Adipocyte (in vitro differentiated cells): ENCODE data around the gene ADAM33.

ENCODE experiments used
- DNase-seq: peaks from one replicate; pipeline ENCODE4 v3.0.0-alpha.2; 2015; ENCODE audit warnings: low read depth
- H3K27me3 ChIP-seq: replicated peaks from 2 replicates; pipeline ENCODE4 v1.7.0; 2013; ENCODE audit warnings: mild to moderate bottlenecking, low read length, moderate library complexity; ENCODE audit not compliant: control insufficient read depth, insufficient read depth
- H3K36me3 ChIP-seq: 2 replicates; pipeline ENCODE4 v1.7.0; 2013; ENCODE audit warnings: low read length, mild to moderate bottlenecking, moderate library complexity; ENCODE audit not compliant: control insufficient read depth, insufficient read depth, severe bottlenecking
- H3K4me1 ChIP-seq: 2 replicates; pipeline ENCODE4 v1.7.0; 2013; ENCODE audit warnings: mild to moderate bottlenecking, low read length, moderate library complexity; ENCODE audit not compliant: control insufficient read depth, insufficient read depth
- H3K4me3 ChIP-seq: 2 replicates; pipeline ENCODE4 v1.7.0; 2013; ENCODE audit warnings: mild to moderate bottlenecking, low read length, moderate library complexity
- H3K9ac ChIP-seq: 2 replicates; pipeline ENCODE4 v1.7.0; 2013; ENCODE audit warnings: mild to moderate bottlenecking, low read length, moderate library complexity
- H3K9me3 ChIP-seq: 2 replicates; pipeline ENCODE4 v1.7.0; 2013; ENCODE audit warnings: mild to moderate bottlenecking, low read length, moderate library complexity; ENCODE audit not compliant: control insufficient read depth

The ADAM33 gene

DNA sequence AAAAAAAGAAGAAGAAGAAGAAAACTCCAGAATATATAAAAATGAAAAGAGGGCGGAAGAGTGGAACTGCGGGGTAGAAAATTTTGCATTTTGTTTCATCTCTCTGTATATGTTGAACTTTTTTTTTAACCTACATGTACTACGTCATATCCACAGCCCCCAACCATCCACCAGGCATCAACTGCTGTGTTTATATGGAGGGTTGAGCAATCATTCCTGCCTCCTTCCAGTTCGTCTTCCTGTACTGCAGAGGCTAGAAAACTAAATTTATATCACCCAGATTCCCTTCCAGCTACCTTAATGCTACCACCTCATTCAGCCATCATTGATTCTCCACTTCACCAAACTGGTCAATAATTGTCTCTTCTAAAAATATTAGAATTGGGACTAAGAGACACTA is 40.1 kb upstream of the ADAM33 start:
- Histone ChIP-seq H3K4me3 (no peak overlapping the region), H3K36me3 (no peaks in the 10 kb centered on the region), H3K9ac (no peak overlapping the region), H3K4me1 (no peaks in the 10 kb centered on the region), H3K27me3 (peaks cover 18% of the 10 kb centered on the region), H3K9me3 (no peaks in the 10 kb centered on the region)
- DNase-seq = no peak

DNA sequence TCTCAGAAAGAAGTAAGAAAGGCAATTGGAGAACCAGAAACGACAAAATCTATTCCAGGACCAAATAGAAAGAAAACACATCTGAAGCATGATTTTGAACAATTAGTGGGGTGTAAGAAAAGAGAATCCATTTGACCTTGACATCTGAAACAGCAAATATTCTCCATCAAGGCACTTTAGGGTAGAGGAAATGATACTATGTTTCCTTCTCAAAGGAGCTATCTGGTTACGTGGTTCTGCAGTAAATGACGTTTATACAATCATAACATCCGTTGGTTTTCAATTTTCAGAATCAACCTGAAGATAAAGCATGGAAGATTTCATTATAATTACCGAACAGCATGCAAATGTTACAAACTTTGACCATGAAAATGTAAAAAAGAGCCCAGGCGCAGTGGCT is 38.8 kb upstream of the ADAM33 start:
- no peaks in the 10 kb centered on the region for H3K4me1 ChIP-seq
- H3K9ac ChIP-seq = no peak overlapping the region
- no peak overlapping the region for H3K4me3 ChIP-seq
- no peak for DNase-seq
- no peaks in the 10 kb centered on the region for H3K36me3 ChIP-seq
- H3K27me3 ChIP-seq = peaks cover 18% of the 10 kb centered on the region
- no peaks in the 10 kb centered on the region for H3K9me3 ChIP-seq

- Histone ChIP-seq H3K9me3 (no peaks in the 10 kb centered on the region), H3K4me1 (no peaks in the 10 kb centered on the region), H3K9ac (no peak overlapping the region), H3K27me3 (peaks cover 18% of the 10 kb centered on the region), H3K4me3 (no peak overlapping the region), H3K36me3 (no peaks in the 10 kb centered on the region)
- DNase-seq = no peak
Observed at GRCh38 chr20:3720068-3720467, 38.3 kb upstream of the ADAM33 start.

DNA sequence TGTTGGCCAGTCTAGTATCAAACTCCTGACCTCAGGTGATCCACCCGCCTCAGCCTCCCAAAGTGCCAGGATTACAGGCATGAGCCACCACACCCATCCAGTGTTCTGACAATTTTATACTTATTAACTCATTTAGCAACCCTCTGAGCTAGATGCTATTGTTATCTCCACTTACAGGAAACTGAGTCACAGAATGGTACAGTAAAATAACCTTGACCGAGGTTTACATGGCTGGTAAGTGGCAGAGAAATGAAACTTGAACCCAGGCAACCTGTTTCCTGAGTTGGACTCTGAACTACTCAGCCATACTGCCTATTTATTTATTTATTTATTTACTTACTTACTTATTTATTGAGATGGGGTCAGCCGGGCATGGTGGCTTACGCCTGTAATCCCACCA is 37.2 kb upstream of the ADAM33 start:
- Histone ChIP-seq H3K9me3 (no peaks in the 10 kb centered on the region), H3K9ac (no peak overlapping the region), H3K4me3 (no peak overlapping the region), H3K36me3 (no peaks in the 10 kb centered on the region), H3K4me1 (no peaks in the 10 kb centered on the region), H3K27me3 (peaks cover 18% of the 10 kb centered on the region)
- DNase-seq = no peak

GRCh38 chr20:3716195-3716834 is 34.5 kb upstream of the ADAM33 start:
- Histone ChIP-seq H3K4me1 (peaks cover 1% of the 10 kb centered on the region), H3K9me3 (no peaks in the 10 kb centered on the region), H3K9ac (no peak overlapping the region), H3K27me3 (peaks cover 18% of the 10 kb centered on the region), H3K36me3 (no peaks in the 10 kb centered on the region), H3K4me3 (no peak overlapping the region)
- peak; percentile 73 for DNase-seq

- no peak overlapping the region for H3K9ac ChIP-seq
- no peak for DNase-seq
- H3K4me3 ChIP-seq = no peak overlapping the region
- peaks cover 17% of the 10 kb centered on the region for H3K4me1 ChIP-seq
- no peaks in the 10 kb centered on the region for H3K36me3 ChIP-seq
- peaks cover 5% of the 10 kb centered on the region for H3K27me3 ChIP-seq
- H3K9me3 ChIP-seq = no peaks in the 10 kb centered on the region
Observed at GRCh38 chr20:3714092-3714491, 32.3 kb upstream of the ADAM33 start.

- H3K36me3 ChIP-seq = no peaks in the 10 kb centered on the region
- H3K9me3 ChIP-seq = no peaks in the 10 kb centered on the region
- no peak for DNase-seq
- H3K4me1 ChIP-seq = peaks cover 17% of the 10 kb centered on the region
- H3K27me3 ChIP-seq = no peaks in the 10 kb centered on the region
- H3K4me3 ChIP-seq = no peak within 1 kb of the TSS
- H3K9ac ChIP-seq = peak within 1 kb of the TSS; percentile 25
Observed at GRCh38 chr20:3712279-3712873, 30.6 kb upstream of the ADAM33 start, which contains the start of gene SIGLEC1. SIGLEC1 (minus strand) TSS chr20:3712600; CDS start chr20:3707128, 5,472 bp downstream.

GRCh38 chr20:3711484-3711941 is 29.7 kb upstream of the ADAM33 start:
- Histone ChIP-seq H3K4me1 (peaks cover 23% of the 10 kb centered on the region), H3K36me3 (no peaks in the 10 kb centered on the region), H3K27me3 (no peaks in the 10 kb centered on the region), H3K9me3 (no peaks in the 10 kb centered on the region), H3K4me3 (no peak overlapping the region), H3K9ac (peak overlapping the region; percentile 25)
- no peak for DNase-seq

DNA sequence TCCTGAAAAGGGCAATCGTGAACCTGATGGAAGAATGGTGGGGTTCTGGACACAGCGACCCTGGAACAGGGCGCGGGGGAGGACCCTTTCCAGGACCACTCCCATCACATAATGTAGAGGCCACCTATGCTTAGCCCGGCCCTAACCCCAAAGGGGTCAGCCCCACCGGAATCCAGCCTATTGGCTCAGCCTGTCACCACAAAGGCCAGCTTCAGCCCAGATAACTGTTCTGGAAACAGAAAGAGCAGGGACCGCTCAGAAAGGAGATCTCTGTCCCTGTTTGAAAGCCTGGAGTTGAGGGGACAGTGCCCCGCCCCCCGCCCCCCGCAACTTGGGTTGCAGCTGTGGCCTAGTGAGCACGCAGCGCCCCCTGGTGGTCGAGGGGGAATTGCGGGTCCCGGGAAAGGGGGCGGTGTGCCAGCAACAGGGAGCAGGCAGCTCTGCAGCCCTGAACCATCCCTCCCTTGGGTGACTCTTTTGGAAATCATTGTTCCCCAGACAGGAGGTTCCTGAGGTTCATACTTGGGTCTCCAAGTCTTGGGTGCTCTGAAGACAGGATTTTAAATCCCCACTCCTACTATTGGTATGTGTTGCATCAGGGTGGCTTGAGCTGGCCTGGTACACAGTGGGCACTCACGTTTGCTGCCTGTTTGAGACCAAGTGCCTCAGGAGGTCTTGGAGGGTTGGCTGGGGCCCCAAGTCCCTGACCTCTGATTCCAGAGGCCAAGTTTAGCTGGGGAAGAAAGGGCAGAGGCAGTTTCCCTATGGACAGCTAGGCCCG is 29.1 kb upstream of the ADAM33 start:
- no peaks in the 10 kb centered on the region for H3K9me3 ChIP-seq
- H3K4me1 ChIP-seq = peaks cover 23% of the 10 kb centered on the region
- peak; percentile 84 for DNase-seq
- H3K9ac ChIP-seq = peak overlapping the region; percentile 25
- H3K4me3 ChIP-seq = no peak overlapping the region
- H3K27me3 ChIP-seq = no peaks in the 10 kb centered on the region
- H3K36me3 ChIP-seq = no peaks in the 10 kb centered on the region

GRCh38 chr20:3710011-3710466 is 28.2 kb upstream of the ADAM33 start:
- Histone ChIP-seq H3K27me3 (no peaks in the 10 kb centered on the region), H3K36me3 (no peaks in the 10 kb centered on the region), H3K4me1 (peaks cover 23% of the 10 kb centered on the region), H3K9me3 (no peaks in the 10 kb centered on the region), H3K9ac (no peak overlapping the region), H3K4me3 (no peak overlapping the region)
- no peak for DNase-seq

DNA sequence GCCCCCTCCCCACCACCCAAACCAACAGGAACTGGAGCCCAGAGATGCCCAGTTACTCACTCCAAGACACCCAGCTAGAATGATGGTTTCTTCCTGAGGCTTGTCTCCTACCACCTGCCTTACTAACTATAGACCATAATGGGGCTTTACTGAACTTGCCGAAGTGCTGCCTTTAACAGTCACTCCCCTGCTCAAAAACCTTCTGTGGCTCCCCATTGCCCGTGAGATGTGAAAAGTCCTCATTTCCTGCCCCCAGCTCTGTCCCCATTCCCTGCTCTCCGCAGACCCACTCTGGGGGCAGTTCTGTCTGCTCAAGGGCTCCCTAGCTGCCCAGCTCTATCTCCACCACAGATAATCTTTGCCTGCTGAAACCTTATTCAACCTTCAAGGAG is 25.7 kb upstream of the ADAM33 start:
- H3K27me3 ChIP-seq = peaks cover 12% of the 10 kb centered on the region
- H3K36me3 ChIP-seq = no peaks in the 10 kb centered on the region
- H3K4me3 ChIP-seq = no peak overlapping the region
- H3K9ac ChIP-seq = no peak overlapping the region
- DNase-seq = no peak
- no peaks in the 10 kb centered on the region for H3K9me3 ChIP-seq
- H3K4me1 ChIP-seq = peaks cover 23% of the 10 kb centered on the region
